Adipocyte (in vitro differentiated cells): Measurements from ENCODE around the gene HTR3A.
A peak's percentile ranks its signal among the peaks of the same experiment; 100 is the strongest.

Source experiments
- DNase-seq: peaks from one replicate; pipeline ENCODE4 v3.0.0-alpha.2; 2015; ENCODE audit warnings: low read depth
- H3K27me3 ChIP-seq: replicated peaks from 2 replicates; pipeline ENCODE4 v1.7.0; 2013; ENCODE audit warnings: mild to moderate bottlenecking, low read length, moderate library complexity; ENCODE audit not compliant: control insufficient read depth, insufficient read depth
- H3K36me3 ChIP-seq: 2 replicates; pipeline ENCODE4 v1.7.0; 2013; ENCODE audit warnings: low read length, mild to moderate bottlenecking, moderate library complexity; ENCODE audit not compliant: control insufficient read depth, insufficient read depth, severe bottlenecking
- H3K4me1 ChIP-seq: 2 replicates; pipeline ENCODE4 v1.7.0; 2013; ENCODE audit warnings: mild to moderate bottlenecking, low read length, moderate library complexity; ENCODE audit not compliant: control insufficient read depth, insufficient read depth
- H3K4me3 ChIP-seq: 2 replicates; pipeline ENCODE4 v1.7.0; 2013; ENCODE audit warnings: mild to moderate bottlenecking, low read length, moderate library complexity
- H3K9ac ChIP-seq: 2 replicates; pipeline ENCODE4 v1.7.0; 2013; ENCODE audit warnings: mild to moderate bottlenecking, low read length, moderate library complexity
- H3K9me3 ChIP-seq: 2 replicates; pipeline ENCODE4 v1.7.0; 2013; ENCODE audit warnings: mild to moderate bottlenecking, low read length, moderate library complexity; ENCODE audit not compliant: control insufficient read depth

The HTR3A gene

DNA sequence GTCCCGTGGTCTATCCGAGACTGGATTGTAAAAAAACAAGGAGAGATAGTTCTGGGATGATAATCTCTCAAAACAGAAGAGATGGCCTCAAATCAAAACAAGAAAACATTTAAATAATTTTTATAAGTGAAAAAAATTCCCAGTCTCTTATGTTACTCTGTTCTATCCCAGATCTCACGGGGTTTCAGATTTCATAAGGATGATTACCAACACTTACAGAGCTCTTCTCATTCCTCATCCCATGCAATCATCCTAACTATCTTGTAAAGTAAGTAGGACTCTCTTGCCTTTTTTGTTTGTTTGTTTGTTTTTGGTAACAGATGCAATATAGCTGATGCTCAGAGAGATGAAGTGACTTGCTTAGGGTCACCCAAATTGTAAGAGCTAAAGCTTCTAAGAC is 64.6 kb downstream of the HTR3A start:
- no peaks in the 10 kb centered on the region for H3K9me3 ChIP-seq
- H3K27me3 ChIP-seq: peaks cover 4% of the 10 kb centered on the region
- no peaks in the 10 kb centered on the region for H3K36me3 ChIP-seq
- peaks cover 30% of the 10 kb centered on the region for H3K4me1 ChIP-seq
- H3K4me3 ChIP-seq: no peak overlapping the region
- peak overlapping the region; percentile 7 for H3K9ac ChIP-seq
- no peak for DNase-seq
